ENCODE measurements around the gene GYPA. TPM values are rescaled to one million over a fixed set of nuclear protein-coding genes. Genes with fewer than 3 reads are reported as not detected.
"Not testable (repeated sequence)": the region's sequence is repeated elsewhere in the genome, so short reads cannot be mapped to it uniquely, and the experiment has no call there.

Gene GYPA
- total RNA-seq, 1 donor from 2014 or later, result not detected

DNA sequence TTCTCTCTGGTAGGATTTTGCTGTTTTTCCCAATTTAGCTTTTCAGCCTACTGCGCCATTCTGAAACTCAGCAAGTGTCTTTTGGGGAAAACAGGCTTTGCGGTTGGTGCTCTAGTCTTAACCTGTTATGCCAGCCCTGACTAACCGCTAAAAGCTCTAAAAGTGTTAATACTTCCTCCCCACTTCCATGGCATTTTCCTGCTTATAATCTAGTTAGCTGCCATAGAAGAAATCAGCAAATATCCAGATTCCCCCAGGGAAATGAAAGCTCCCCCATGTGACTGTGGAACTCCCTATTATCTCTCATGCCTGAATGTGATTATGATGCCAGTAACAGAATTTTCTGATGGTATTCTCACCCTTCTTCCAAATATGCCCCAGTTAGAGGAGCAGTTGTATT is 28.7 kb upstream of the GYPA start:
- Histone ChIP-seq H3K4me3 (no peak overlapping the region), H3K27ac (no peak overlapping the region), H3K36me3 (no peaks in the 10 kb centered on the region), H3K4me1 (peaks cover 1% of the 10 kb centered on the region), H3K27me3 (no peaks in the 10 kb centered on the region), H3K9me3 (no peaks in the 10 kb centered on the region)
- ATAC-seq (no peak), DNase-seq (no peak)
- intact Hi-C loops (cut with DNase I), result no loop called here
- TF ChIP-seq, protein P1, sequence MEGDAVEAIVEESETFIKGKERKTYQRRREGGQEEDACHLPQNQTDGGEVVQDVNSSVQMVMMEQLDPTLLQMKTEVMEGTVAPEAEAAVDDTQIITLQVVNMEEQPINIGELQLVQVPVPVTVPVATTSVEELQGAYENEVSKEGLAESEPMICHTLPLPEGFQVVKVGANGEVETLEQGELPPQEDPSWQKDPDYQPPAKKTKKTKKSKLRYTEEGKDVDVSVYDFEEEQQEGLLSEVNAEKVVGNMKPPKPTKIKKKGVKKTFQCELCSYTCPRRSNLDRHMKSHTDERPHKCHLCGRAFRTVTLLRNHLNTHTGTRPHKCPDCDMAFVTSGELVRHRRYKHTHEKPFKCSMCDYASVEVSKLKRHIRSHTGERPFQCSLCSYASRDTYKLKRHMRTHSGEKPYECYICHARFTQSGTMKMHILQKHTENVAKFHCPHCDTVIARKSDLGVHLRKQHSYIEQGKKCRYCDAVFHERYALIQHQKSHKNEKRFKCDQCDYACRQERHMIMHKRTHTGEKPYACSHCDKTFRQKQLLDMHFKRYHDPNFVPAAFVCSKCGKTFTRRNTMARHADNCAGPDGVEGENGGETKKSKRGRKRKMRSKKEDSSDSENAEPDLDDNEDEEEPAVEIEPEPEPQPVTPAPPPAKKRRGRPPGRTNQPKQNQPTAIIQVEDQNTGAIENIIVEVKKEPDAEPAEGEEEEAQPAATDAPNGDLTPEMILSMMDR (IDR thresholded peaks at IDR 0.05), result no peak

DNA sequence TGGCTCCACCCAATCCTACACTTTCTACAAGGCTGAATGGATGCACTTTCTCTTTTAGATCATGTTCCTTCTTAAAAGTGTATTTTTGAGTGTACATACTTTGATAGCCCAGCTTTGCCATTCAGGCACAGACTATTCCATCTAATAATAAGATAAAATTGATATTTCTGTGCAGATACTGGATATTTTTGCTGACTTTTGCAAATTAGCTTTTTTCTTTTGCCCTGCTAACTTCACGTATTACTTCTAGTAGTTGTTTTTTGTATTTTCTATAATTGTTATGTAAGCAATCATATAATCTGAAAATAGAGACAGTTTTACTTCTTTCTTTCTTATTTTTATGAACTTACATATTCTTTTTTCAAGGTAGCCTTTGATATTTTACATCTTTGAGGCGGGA is 13.5 kb upstream of the GYPA start:
- intact Hi-C loops (cut with DNase I), result no loop called here

GRCh38 chr4:144142690-144143326 is 2.3 kb upstream of the GYPA start:
- H3K9me3 ChIP-seq; H3K36me3 ChIP-seq; intact Hi-C loops (cut with DNase I); H3K4me1 ChIP-seq; H3K27ac ChIP-seq; H3K27me3 ChIP-seq; DNase-seq; H3K4me3 ChIP-seq: not testable (repeated sequence)
- TF ChIP-seq, protein P1 (IDR thresholded peaks at IDR 0.05), result peak; percentile 63
- ATAC-seq, result peak; percentile 88

More for the DNA sequence above, 13.5 kb upstream of the GYPA start:
- H3K27me3 ChIP-seq, result no peaks in the 10 kb centered on the region
- no peak overlapping the region for H3K27ac ChIP-seq
- H3K9me3 ChIP-seq, result no peaks in the 10 kb centered on the region
- H3K4me1 ChIP-seq, result no peaks in the 10 kb centered on the region
- no peak for DNase-seq
- TF ChIP-seq, protein P1 (IDR thresholded peaks at IDR 0.05), result no peak
- no peak overlapping the region for H3K4me3 ChIP-seq
- H3K36me3 ChIP-seq, result no peaks in the 10 kb centered on the region
- ATAC-seq, result no peak

- ATAC-seq (no peak), DNase-seq (no peak)
- H3K27me3 ChIP-seq, result no peaks in the 10 kb centered on the region
- TF ChIP-seq, protein P1 (IDR thresholded peaks at IDR 0.05), result no peak
- H3K4me1 ChIP-seq, result no peaks in the 10 kb centered on the region
- no peak overlapping the region for H3K27ac ChIP-seq
- H3K4me3 ChIP-seq, result no peak overlapping the region
- intact Hi-C loops (cut with DNase I), result no loop called here
- H3K36me3 ChIP-seq, result no peaks in the 10 kb centered on the region
- H3K9me3 ChIP-seq, result no peaks in the 10 kb centered on the region
These were observed 975 bp upstream of the GYPA start for GRCh38 chr4:144141493-144141892.

DNA sequence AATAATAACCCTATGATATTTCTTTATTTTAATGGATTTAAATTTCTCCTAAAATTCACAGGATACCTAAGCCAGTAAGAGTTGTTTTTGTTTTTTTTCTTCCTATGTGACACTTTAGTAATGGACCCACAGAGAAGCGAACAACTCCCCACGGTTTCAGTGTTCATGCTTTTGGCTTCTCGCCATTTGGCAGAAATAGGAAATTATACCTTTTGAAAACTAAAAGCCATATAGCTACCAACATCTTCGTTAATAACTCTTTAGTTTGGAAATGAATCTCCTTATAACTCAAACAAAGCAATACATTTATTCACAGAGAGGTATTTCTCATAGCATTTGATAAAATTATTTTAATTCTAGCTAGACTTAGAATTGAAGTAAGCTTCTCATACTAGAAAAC is 527 bp downstream of the GYPA start:
- H3K27ac ChIP-seq; H3K36me3 ChIP-seq; H3K4me3 ChIP-seq; ATAC-seq; H3K27me3 ChIP-seq; H3K4me1 ChIP-seq; DNase-seq; intact Hi-C loops (cut with DNase I); H3K9me3 ChIP-seq: not testable (repeated sequence)

- ATAC-seq; H3K27ac ChIP-seq; intact Hi-C loops (cut with DNase I); H3K36me3 ChIP-seq; H3K9me3 ChIP-seq; DNase-seq; H3K4me1 ChIP-seq; H3K27me3 ChIP-seq; H3K4me3 ChIP-seq: not testable (repeated sequence)
These were observed 971 bp downstream of the GYPA start for GRCh38 chr4:144139547-144139946.

DNA sequence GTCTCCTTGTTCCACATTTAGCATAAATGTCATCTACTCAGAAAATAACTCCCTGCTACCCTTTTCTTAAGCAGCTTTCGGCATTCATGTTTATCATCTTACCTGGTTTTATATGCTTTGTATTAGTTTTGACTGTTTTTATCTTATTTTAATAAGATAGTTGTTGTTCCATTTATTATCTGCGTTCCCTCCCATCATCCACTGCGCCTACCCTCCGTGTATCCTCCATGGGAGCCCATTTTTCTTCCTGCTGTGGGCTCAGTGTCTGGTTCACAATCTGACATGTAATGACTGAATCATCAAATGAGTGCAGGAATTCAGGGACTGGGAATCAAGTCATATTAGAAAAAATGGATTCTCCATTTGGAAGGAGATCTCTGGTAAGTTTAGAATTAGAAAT is 2.3 kb downstream of the GYPA start:
- H3K27ac ChIP-seq; H3K9me3 ChIP-seq; H3K36me3 ChIP-seq; H3K27me3 ChIP-seq; DNase-seq; H3K4me3 ChIP-seq; intact Hi-C loops (cut with DNase I); ATAC-seq; H3K4me1 ChIP-seq: not testable (repeated sequence)

DNA sequence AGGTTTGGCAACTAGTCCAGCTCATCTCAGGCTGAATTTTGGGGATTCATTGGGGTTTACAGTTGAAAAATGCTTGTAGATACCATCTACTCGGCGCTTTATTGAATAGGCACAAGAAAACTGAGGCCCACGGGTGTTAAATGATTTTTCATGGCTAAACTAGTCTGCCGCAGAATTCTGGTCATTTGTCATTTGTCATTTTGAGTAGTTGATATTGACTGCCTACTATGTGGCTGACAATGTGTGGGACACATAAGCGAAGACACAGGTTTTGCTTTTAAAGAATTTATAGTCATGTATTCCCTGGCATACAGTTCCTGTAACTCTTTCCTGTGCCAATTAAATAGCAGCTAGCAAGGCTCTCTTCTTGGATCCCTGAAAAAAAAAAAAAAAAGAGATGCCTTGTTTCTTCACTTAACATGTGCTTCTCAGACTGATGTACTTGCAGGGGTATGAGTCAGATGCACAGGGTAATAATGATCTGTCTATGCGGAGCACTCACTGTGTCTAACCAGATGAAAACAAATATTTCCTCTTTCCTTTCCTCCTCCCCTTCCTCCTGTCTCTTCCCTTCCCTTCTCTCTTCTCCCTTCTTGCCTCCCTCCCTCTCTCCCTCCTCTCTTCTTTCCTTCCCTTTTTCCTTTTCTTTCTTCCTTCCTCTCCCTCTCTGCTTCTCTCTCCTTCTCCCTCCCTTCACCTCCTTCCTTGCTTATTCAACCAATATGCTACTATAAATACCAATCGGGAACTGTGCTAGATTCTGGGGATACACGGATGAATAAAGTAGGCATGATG is 3.2 kb downstream of the GYPA start:
- ATAC-seq; H3K27me3 ChIP-seq; H3K4me1 ChIP-seq; H3K4me3 ChIP-seq; intact Hi-C loops (cut with DNase I); H3K9me3 ChIP-seq; H3K36me3 ChIP-seq; H3K27ac ChIP-seq; DNase-seq: not testable (repeated sequence)

- H3K4me3 ChIP-seq; H3K36me3 ChIP-seq; H3K27me3 ChIP-seq; H3K4me1 ChIP-seq; H3K9me3 ChIP-seq; H3K27ac ChIP-seq; DNase-seq; ATAC-seq; intact Hi-C loops (cut with DNase I): not testable (repeated sequence)
These were observed 4.3 kb downstream of the GYPA start for GRCh38 chr4:144136189-144136588.

DNA sequence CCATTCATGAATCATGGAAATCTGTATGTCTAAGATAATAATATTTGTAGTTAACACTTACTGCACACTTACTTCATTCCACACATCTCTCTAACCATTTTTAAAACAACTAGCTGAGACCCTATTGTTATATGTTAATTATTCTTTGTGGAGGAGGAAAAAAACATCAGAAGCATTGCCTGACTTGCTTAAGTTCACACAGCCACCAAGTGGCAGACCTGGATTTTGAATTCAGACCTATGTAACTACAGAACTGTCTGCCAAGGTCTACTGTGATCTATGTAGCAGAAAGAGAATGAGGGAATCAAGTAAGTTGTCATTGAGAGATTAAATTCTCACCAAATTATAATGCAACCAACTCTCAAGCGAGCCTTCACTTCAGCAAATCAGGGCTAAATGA is 10.4 kb downstream of the GYPA start:
- H3K27ac ChIP-seq; intact Hi-C loops (cut with DNase I); H3K27me3 ChIP-seq; H3K9me3 ChIP-seq; H3K4me1 ChIP-seq; H3K4me3 ChIP-seq; H3K36me3 ChIP-seq; ATAC-seq; DNase-seq: not testable (repeated sequence)

All from upper lobe of right lung (tissue), 1 donor.